Keratinocyte (primary cell): ENCODE data around the gene KAT7. TPM values are rescaled to one million over a fixed set of nuclear protein-coding genes. Genes with fewer than 3 reads are reported as not detected.

Source experiments
- DNase-seq: peaks from one replicate; pipeline ENCODE4 v3.0.0-alpha.2; 2011; ENCODE audit warnings: low read depth, missing footprints, low spot score
- FAIRE-seq: peaks from 2 replicates; lab custom pipeline; 2011; peaks lifted over from hg19 to GRCh38; lab: Jason Lieb, UNC
- H2AFZ ChIP-seq: 2 replicates; pipeline ENCODE4 v1.6.0; 2012; ENCODE audit warnings: low read length, control low read depth, inconsistent platforms; ENCODE audit not compliant: control insufficient read depth
- H3K27ac ChIP-seq: 2 replicates; pipeline ENCODE4 v1.5.1; 2011; ENCODE audit warnings: low read length; ENCODE audit not compliant: control insufficient read depth, insufficient read depth
- H3K27me3 ChIP-seq: 3 replicates; pipeline ENCODE4 v1.6.0; 2011; ENCODE audit warnings: low read length; ENCODE audit not compliant: control insufficient read depth, insufficient read depth; ENCODE audit errors: extremely low read depth
- H3K36me3 ChIP-seq, 2 experiments: 2 replicates in 1 of 2; 3 replicates in 1 of 2; pipeline ENCODE4 v1.5.1; 2011; ENCODE audit warnings: low read length in 2 of 2, mild to moderate bottlenecking in 1 of 2; ENCODE audit not compliant: control insufficient read depth in 2 of 2, insufficient read depth in 2 of 2; ENCODE audit errors: extremely low read depth in 1 of 2
- H3K4me1 ChIP-seq: 3 replicates; pipeline ENCODE4 v1.5.1; 2011; ENCODE audit warnings: low read length; ENCODE audit not compliant: control insufficient read depth, insufficient read depth; ENCODE audit errors: extremely low read depth
- H3K4me2 ChIP-seq: 3 replicates; pipeline ENCODE4 v1.6.0; 2011; ENCODE audit warnings: low read depth, low read length; ENCODE audit not compliant: control insufficient read depth, insufficient read depth; ENCODE audit errors: extremely low read depth
- H3K4me3 ChIP-seq, 3 experiments: fragments of 200-600 bp in 1 of 3; sonication (generic) in 1 of 3; 2 replicates in 2 of 3; 3 replicates in 1 of 3; pipeline ENCODE4 v1.5.1; 2011 to 2016; ENCODE audit warnings: low read length in 3 of 3, mild to moderate bottlenecking in 3 of 3, control low read depth in 2 of 3, inconsistent platforms in 1 of 3, low read depth in 1 of 3, mixed read lengths in 1 of 3, mixed run types in 1 of 3, moderate library complexity in 1 of 3; ENCODE audit not compliant: control insufficient read depth in 2 of 3, insufficient read depth in 2 of 3; ENCODE audit errors: extremely low read depth in 1 of 3
- H3K79me2 ChIP-seq: 2 replicates; pipeline ENCODE4 v1.6.0; 2012; ENCODE audit warnings: low read length; ENCODE audit not compliant: control insufficient read depth, insufficient read depth
- H3K9ac ChIP-seq: 3 replicates; pipeline ENCODE4 v1.6.0; 2011; ENCODE audit warnings: low read length; ENCODE audit not compliant: control insufficient read depth, insufficient read depth; ENCODE audit errors: extremely low read depth
- H3K9me1 ChIP-seq: 3 replicates; pipeline ENCODE4 v1.6.0; 2011; ENCODE audit warnings: low read length; ENCODE audit not compliant: control insufficient read depth, insufficient read depth; ENCODE audit errors: extremely low read depth
- H3K9me3 ChIP-seq: 2 replicates; pipeline ENCODE4 v1.5.1; 2012; ENCODE audit warnings: low read depth, low read length; ENCODE audit not compliant: control insufficient read depth
- H4K20me1 ChIP-seq: 3 replicates; pipeline ENCODE4 v1.6.0; 2011; ENCODE audit warnings: low read length; ENCODE audit not compliant: control insufficient read depth, insufficient read depth; ENCODE audit errors: extremely low read depth
- CTCF ChIP-seq, 3 experiments: IDR thresholded peaks in 1 of 3; conservative IDR thresholded peaks in 1 of 3; optimal IDR thresholded peaks in 1 of 3; 2 replicates in 2 of 3; 3 replicates in 1 of 3; pipeline versions ENCODE3 to v1.5.1; 2011; ENCODE audit warnings: low read length in 3 of 3, mild to moderate bottlenecking in 3 of 3, moderate library complexity in 2 of 3, control low read depth in 1 of 3, inconsistent platforms in 1 of 3; ENCODE audit not compliant: insufficient read depth in 2 of 3; ENCODE audit errors: extremely low read depth in 1 of 3
- EZH2 ChIP-seq: IDR thresholded peaks from one replicate; pipeline ENCODE4 v1.6.1; 2012; ENCODE audit warnings: inconsistent platforms, mild to moderate bottlenecking, low read length, moderate library complexity
- dilution Hi-C: fragments of 300-500 bp; cut with MboI; formaldehyde crosslinking; loops from one replicate; pipeline ENCODE4 v1.7.0; 2020; ENCODE audit warnings: low sequenced_read_pairs; ENCODE audit not compliant: extremely low pct_ligation_motif_present
- polyA plus RNA-seq, 5 experiments: library from polyadenylated mRNA; depleted of rRNA in 3 of 5; stranded (reverse) in 3 of 5; stranded (forward) in 1 of 5; unstranded in 1 of 5; fragments of >200 nt; gene quantifications; 1 replicate in 1 of 5; 2 replicates in 3 of 5; 3 replicates in 1 of 5; pipeline versions ENCODE4 v1.2.1 to v1.2.3, GENCODE V29; 2011 to 2012; ENCODE audit warnings: missing spikeins in 2 of 5, low read depth in 1 of 5, low replicate concordance in 1 of 5

The KAT7 gene
- polyA plus RNA-seq, 1 donor (not counting 4 experiments of a cell fraction or from before 2014, with no cell fraction given) = 19.7 TPM

- no peaks in the 10 kb centered on the region for H3K27me3 ChIP-seq
- H2AFZ ChIP-seq = no peak overlapping the region
- DNase-seq = no peak
- dilution Hi-C loops = no loop called here
- H3K9ac ChIP-seq = no peak overlapping the region
- H3K79me2 ChIP-seq = no peaks in the 10 kb centered on the region
- no peak for FAIRE-seq
- H4K20me1 ChIP-seq = no peaks in the 10 kb centered on the region
- no peaks in the 10 kb centered on the region for H3K9me1 ChIP-seq
- no peak overlapping the region for H3K4me3 ChIP-seq
- H3K27ac ChIP-seq = no peak overlapping the region
- H3K36me3 ChIP-seq = peaks cover 19 to 40% of the 10 kb centered on the region in 2 experiments
- peaks cover 7% of the 10 kb centered on the region for H3K4me1 ChIP-seq
- H3K4me2 ChIP-seq = no peak overlapping the region
- H3K9me3 ChIP-seq = no peaks in the 10 kb centered on the region
- TF ChIP-seq CTCF (optimal IDR thresholded peaks at IDR 0.05 in 1 of 3, IDR thresholded peaks at IDR 0.05 in 1 of 3, conservative IDR thresholded peaks at IDR 0.05 in 1 of 3; ENCODE audit: extremely low read depth in 1 of 3, insufficient read depth in 2 of 3, low read length in 3 of 3) (no peak), EZH2 (no peak)
Measured at GRCh38 chr17:49820773-49821172, 32.3 kb downstream of the KAT7 start.

GRCh38 chr17:49821466-49821865 is 33.0 kb downstream of the KAT7 start:
- Histone ChIP-seq H2AFZ (no peak overlapping the region), H3K4me2 (no peak overlapping the region), H3K9me3 (no peaks in the 10 kb centered on the region), H3K27me3 (no peaks in the 10 kb centered on the region), H3K4me1 (peaks cover 1% of the 10 kb centered on the region), H3K79me2 (no peaks in the 10 kb centered on the region), H4K20me1 (no peaks in the 10 kb centered on the region), H3K36me3 (peaks cover 22 to 44% of the 10 kb centered on the region in 2 experiments), H3K9me1 (no peaks in the 10 kb centered on the region), H3K27ac (no peak overlapping the region), H3K4me3 (no peak overlapping the region), H3K9ac (no peak overlapping the region)
- DNase-seq (no peak), FAIRE-seq (no peak)
- TF ChIP-seq EZH2 = no peak
- TF ChIP-seq CTCF (optimal IDR thresholded peaks at IDR 0.05 in 1 of 3, IDR thresholded peaks at IDR 0.05 in 1 of 3, conservative IDR thresholded peaks at IDR 0.05 in 1 of 3; ENCODE audit: extremely low read depth in 1 of 3, insufficient read depth in 2 of 3, low read length in 3 of 3) = no peak
- dilution Hi-C loops = no loop called here
